Stimulated activated CD8-positive, alpha-beta memory T cell treated with anti-CD3 and anti-CD28 coated beads, Interleukin-4, amount 100 ng/mL, for 4 hours (primary cell): ENCODE data around the gene LMF2.
A peak's percentile ranks its signal among the peaks of the same experiment; 100 is the strongest.
"Not testable (repeated sequence)": the region's sequence is repeated elsewhere in the genome, so short reads cannot be mapped to it uniquely, and the experiment has no call there.

ENCODE experiments used
- DNase-seq, 2 donors: peaks; one replicate each; pipeline ENCODE4 v3.0.0-alpha.2; 2020; ENCODE audit warnings: low read depth in 2 of 2, low spot score in 1 of 2

The LMF2 gene

GRCh38 chr22:50523806-50524675, 16.5 kb upstream of the LMF2 start:
- DNase-seq = no peak

- DNase-seq = no peak
Measured at GRCh38 chr22:50523458-50523805, 15.9 kb upstream of the LMF2 start.

- DNase-seq = no peak
Measured at GRCh38 chr22:50522806-50523438, 15.4 kb upstream of the LMF2 start.

- no peak for DNase-seq
Measured at GRCh38 chr22:50522208-50522805, 14.8 kb upstream of the LMF2 start.

- no peak for DNase-seq
Measured at GRCh38 chr22:50521710-50522109, 14.2 kb upstream of the LMF2 start.

- no peak for DNase-seq
Measured at GRCh38 chr22:50520826-50521453, 13.4 kb upstream of the LMF2 start.

- DNase-seq = not testable (repeated sequence)
Measured at GRCh38 chr22:50520184-50520583, 12.7 kb upstream of the LMF2 start.

GRCh38 chr22:50519151-50519550, 11.6 kb upstream of the LMF2 start:
- no peak for DNase-seq

GRCh38 chr22:50518606-50519005, 11.1 kb upstream of the LMF2 start:
- no peak for DNase-seq

GRCh38 chr22:50517495-50518260, 10.2 kb upstream of the LMF2 start:
- no peak for DNase-seq

GRCh38 chr22:50516891-50517290, 9.4 kb upstream of the LMF2 start:
- DNase-seq = no peak

- DNase-seq = no peak
Measured at GRCh38 chr22:50516068-50516467, 8.6 kb upstream of the LMF2 start.

GRCh38 chr22:50513175-50513574, 5.7 kb upstream of the LMF2 start:
- no peak for DNase-seq

- DNase-seq = no peak
Measured at GRCh38 chr22:50508897-50509296, 1.4 kb upstream of the LMF2 start.

GRCh38 chr22:50507991-50508884, 736 bp upstream of the LMF2 start, which contains the start of gene NCAPH2:
Gene NCAPH2 (plus strand): TSS chr22:50508224. CDS start chr22:50508338, 114 bp downstream.
- peak; percentile 96 to 97 for DNase-seq

GRCh38 chr22:50506611-50507420, 686 bp downstream of the LMF2 start:
- DNase-seq = no peak

- no peak for DNase-seq
Measured at GRCh38 chr22:50505776-50506610, 1.5 kb downstream of the LMF2 start.

GRCh38 chr22:50505276-50505775, 2.2 kb downstream of the LMF2 start:
- DNase-seq = no peak
